NK-92 (cell line): Measurements from ENCODE around the gene ASIC3.
"Not testable (repeated sequence)": the region's sequence is repeated elsewhere in the genome, so short reads cannot be mapped to it uniquely, and the experiment has no call there.

Experiments
- DNase-seq: peaks from one replicate; lab custom pipeline; 2025; ENCODE audit not compliant: unreplicated experiment; lab: John Stamatoyannopoulos, UW

ASIC3 gene

GRCh38 chr7:151032936-151033863 is 15.1 kb upstream of the ASIC3 start:
- no peak for DNase-seq

DNA sequence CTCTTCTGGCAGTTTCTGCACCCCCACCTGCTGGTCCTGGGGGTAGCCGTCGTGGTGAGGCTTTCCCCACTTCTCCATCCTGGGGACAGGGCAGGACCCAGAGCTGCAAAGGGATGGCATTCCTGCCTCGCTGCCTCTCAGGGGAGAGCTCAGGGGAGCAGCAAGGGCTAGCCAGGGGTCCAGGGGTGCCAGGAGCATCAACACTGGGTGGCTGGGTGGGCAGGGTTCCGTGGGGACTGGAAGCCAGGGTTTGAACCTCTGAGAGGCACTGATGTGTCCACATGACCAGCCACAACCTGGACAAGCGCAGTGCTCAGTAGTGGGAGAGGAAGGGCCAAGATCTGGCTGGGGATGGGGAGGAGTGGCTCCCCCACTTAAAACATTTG is 14.5 kb upstream of the ASIC3 start:
- no peak for DNase-seq

DNA sequence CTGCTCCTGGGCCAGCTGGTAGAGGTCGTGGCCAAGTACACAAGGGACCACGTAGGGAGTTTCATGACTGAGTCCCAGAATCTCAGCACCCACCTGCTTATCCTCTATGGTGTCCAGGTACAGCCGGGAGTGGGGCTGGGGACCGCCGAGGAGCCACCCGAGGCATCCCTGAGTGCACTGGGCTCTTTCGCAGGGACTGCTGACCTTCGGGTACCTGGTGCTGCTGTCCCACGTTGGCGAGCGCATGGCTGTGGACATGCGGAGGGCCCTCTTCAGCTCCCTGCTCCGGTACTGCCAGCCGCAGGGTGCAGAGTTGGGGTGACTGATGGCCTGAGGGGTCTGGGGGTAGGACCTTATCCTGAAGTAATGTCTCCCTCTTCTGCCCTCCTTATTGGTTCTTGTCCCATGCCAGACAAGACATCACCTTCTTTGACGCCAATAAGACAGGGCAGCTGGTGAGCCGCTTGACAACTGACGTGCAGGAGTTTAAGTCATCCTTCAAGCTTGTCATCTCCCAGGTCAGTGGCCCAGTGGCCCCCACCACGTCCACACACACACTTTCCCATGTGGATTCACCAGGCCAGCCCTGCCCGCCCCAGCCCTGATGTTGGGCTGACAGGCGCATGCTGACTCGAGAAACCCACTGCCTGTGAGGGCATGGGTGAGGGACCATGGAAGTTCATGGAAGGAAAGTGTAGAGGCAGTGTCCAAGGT is 13.9 kb upstream of the ASIC3 start:
- no peak for DNase-seq

GRCh38 chr7:151035026-151035717 is 13.2 kb upstream of the ASIC3 start:
- no peak for DNase-seq

- DNase-seq: no peak
Observed at GRCh38 chr7:151035902-151036301, 12.4 kb upstream of the ASIC3 start.

DNA sequence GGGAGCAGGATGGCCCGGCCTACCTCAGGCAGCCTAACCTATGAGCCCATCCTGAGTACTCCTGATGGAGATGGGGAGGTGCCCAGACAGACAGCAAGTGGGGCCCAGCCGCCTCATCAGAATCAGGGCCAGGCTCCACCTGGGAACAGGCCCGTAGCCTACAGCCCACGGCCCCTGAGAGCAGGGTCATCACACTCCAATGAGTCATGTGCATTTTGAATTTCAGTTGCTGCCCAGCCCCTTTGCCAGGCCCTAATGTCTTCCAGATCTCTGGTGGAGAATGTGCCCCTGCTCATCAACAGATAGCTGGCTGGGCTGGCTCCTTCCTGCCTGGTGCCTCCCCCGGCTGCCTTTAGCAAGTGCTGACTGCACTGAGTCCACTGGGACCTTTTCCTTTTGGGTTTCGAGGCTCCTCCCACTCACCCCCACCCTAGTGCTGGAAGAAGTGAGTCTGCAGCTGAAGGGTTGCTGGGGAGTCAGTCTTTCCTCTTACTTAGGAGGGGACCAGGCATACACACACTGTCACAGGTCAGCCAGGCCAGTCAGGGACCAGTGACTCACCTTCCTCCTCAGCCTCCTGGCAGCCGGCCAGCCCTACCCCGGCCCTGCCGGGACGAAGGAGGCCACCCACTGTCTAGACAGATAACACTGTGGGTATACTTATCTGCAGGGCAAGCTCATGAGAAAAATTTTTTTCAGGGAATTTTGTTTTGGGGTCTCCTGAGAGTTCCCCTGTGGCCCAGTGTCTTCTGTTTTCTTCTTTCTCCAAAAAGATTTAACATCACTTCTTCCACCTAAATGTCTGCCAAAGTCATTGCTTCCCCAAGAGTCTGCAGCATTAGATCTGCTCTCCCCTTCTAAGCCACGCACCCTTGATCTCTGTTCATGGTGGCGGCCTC is 9.1 kb upstream of the ASIC3 start:
- DNase-seq: no peak

DNA sequence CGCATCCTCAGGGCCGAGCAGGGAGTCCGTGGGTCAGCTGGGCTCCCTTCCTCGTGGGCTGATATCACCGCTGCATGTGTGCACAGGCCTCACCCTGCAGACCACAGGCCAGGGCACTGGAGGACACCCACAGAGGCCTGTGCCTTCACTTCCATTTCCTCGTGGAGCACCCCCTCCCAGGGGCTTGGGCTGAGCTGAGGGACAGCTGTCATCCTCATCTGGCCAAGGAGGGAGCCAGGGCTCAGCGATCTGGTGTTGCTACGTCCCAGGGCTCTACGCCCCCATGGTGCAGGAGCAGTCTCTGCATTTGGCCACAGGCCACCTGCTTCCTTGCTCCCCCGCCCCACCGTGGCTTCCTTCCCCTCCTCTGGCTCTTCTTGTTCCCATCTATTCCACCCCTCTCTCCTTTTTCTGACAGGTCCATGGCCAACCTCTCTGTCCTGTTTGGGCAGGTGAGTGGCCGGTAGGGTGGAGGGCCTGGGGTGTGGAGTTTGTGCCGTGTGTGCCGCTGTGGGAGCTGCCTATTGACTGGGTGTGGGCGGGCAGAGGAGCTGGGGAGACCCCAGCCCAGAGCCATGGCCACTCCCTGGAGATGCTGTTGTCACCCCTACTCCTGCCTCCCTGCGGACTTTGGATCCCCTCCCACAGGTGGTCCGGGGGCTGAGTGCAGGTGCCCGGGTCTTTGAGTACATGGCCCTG is 8.3 kb upstream of the ASIC3 start:
- no peak for DNase-seq

GRCh38 chr7:151040616-151041375 is 7.5 kb upstream of the ASIC3 start:
- DNase-seq: no peak

DNA sequence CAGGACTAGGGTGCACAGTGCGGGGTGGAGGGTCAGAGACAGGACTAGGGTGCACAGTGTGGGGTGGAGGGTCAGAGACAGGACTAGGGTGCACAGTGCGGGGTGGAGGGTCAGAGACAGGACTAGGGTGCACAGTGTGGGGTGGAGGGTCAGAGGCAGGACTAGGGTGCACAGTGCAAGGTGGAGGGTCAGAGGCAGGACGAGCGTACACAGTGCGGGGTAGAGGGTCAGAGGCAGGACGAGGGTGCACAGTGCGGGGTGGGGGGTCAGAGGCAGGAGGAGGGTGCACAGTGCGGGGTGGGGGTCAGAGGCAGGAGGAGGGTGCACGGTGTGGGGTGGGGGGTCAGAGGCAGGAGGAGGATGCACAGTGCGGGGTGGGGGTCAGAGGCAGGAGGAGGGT is 4.9 kb upstream of the ASIC3 start:
- DNase-seq: not testable (repeated sequence)

GRCh38 chr7:151043959-151044358 is 4.4 kb upstream of the ASIC3 start:
- DNase-seq: no peak

DNA sequence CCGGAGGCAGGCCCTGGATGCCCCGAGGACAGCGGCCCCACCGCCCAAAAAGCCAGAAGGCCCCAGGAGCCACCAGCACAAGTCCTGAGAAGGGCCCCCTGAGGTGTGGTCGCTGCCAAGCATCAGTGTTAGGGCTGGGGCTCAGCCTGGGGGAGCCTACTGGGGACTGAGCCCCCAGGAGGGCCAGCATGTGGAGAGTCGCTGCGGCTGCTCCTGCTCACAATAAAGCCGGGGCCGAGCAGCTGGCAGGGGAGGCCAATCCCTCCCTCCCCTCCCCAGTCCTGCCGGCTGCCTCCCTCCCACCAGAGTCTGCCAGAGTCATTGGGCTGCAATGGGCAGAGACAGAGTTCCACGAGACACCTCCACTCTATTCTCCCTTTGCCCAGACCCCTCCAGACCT is 3.1 kb upstream of the ASIC3 start:
- no peak for DNase-seq

GRCh38 chr7:151045967-151046366 is 2.4 kb upstream of the ASIC3 start:
- DNase-seq: no peak

- DNase-seq: no peak
Observed at GRCh38 chr7:151046603-151047573, 1.4 kb upstream of the ASIC3 start.

DNA sequence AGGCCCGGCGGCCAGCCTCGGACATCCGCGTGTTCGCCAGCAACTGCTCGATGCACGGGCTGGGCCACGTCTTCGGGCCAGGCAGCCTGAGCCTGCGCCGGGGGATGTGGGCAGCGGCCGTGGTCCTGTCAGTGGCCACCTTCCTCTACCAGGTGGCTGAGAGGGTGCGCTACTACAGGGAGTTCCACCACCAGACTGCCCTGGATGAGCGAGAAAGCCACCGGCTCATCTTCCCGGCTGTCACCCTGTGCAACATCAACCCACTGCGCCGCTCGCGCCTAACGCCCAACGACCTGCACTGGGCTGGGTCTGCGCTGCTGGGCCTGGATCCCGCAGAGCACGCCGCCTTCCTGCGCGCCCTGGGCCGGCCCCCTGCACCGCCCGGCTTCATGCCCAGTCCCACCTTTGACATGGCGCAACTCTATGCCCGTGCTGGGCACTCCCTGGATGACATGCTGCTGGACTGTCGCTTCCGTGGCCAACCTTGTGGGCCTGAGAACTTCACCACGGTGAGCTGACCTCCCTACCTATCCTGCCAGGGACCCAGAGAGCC is 656 bp downstream of the ASIC3 start:
- no peak for DNase-seq

GRCh38 chr7:151051108-151051507 is 2.8 kb downstream of the ASIC3 start:
- DNase-seq: no peak

DNA sequence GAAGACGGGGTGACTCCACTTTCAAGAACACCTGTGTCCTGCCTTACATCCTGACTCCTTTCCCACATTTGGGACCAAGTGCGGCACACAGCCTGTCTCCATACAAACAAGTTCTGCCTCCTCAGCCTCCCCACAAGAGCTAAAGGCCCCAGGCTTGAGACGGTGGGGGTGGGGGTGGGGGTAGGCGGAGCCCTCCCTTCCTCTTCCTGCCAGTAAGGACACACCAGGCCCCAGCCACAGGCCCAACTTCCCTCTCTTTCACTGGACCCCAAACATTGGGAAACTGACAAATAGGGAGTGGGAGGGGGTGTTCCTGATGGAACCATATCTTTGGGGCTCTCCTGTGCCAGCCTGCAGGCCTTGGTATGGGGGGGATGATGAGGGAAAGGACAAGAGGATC is 4.8 kb downstream of the ASIC3 start:
- no peak for DNase-seq

- DNase-seq: no peak
Observed at GRCh38 chr7:151053751-151054150, 5.4 kb downstream of the ASIC3 start.

DNA sequence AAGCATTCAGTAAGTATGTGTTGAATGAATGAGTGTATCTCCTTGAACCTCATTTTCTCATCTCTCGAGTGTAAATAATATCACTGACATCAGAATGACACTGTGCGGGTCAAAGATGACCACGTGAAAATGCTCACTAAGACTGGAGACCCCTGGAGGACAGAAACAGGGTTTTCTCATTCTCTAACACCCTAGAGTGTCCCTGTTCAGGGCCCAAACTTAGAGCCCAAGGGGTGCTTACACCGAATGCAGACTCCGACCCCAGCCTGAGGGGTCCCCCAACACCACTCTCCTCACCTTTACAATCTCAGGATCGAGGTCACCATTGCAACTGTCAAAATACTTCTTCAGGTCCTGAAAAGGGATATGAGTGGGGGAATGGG is 7.9 kb downstream of the ASIC3 start:
- no peak for DNase-seq
